ENCODE results near the gene IFIT3.

GRCh38 chr10:89305766-89306433 lies 21.9 kb upstream of the IFIT3 start:
- TF ChIP-seq CTCF (IDR thresholded peaks at IDR 0.05): no peak
- TF ChIP-seq POLR2A (IDR thresholded peaks at IDR 0.05): no peak
